H1 (cell line): ENCODE results near the gene ANK3. TPM values are rescaled to one million over a fixed set of nuclear protein-coding genes. Genes with fewer than 3 reads are reported as not detected.

Experiments used
- CTCF ChIA-PET: fragments of 300-600 bp; sonication (Branson Sonifier 250); formaldehyde crosslinking; loops from one replicate; lab custom pipeline; 2021; ENCODE audit not compliant: partially characterized antibody; lab: Charles Lee
- POLR2A ChIA-PET: fragments of 300-600 bp; sonication (Branson Sonifier 250); formaldehyde crosslinking; loops from one replicate; lab custom pipeline; 2021; ENCODE audit warnings: inconsistent platforms; ENCODE audit not compliant: partially characterized antibody; lab: Charles Lee
- DNase-seq, 2 experiments: peaks; one replicate each; pipeline versions ENCODE4 v3.0.0 to v3.0.0-alpha.2; 2010 to 2022; ENCODE audit warnings: low spot score in 2 of 2, low read depth in 1 of 2, mixed read lengths in 1 of 2
- FAIRE-seq: peaks from 2 replicates; lab custom pipeline; 2011; peaks lifted over from hg19 to GRCh38; lab: Jason Lieb, UNC
- H2AFZ ChIP-seq: 2 replicates; pipeline ENCODE4 v1.8.1; 2012; ENCODE audit warnings: low read length, inconsistent platforms
- H2AK5ac ChIP-seq: 2 replicates; pipeline ENCODE4 v1.6.1; 2013; ENCODE audit warnings: low read depth, low read length
- H2BK120ac ChIP-seq: replicated peaks from 2 replicates; pipeline ENCODE3; 2013; ENCODE audit warnings: low read depth, low read length, inconsistent platforms
- H2BK12ac ChIP-seq: 2 replicates; pipeline ENCODE4 v1.6.1; 2013; ENCODE audit warnings: low read depth, low read length
- H2BK15ac ChIP-seq: 2 replicates; pipeline ENCODE4 v1.6.1; 2013; ENCODE audit warnings: low read length
- H2BK20ac ChIP-seq: 2 replicates; pipeline ENCODE4 v1.6.1; 2013; ENCODE audit warnings: low read length
- H2BK5ac ChIP-seq: 2 replicates; pipeline ENCODE4 v1.6.1; 2013; ENCODE audit warnings: low read depth, low read length
- H3K14ac ChIP-seq: 2 replicates; pipeline ENCODE4 v1.6.1; 2013; ENCODE audit warnings: inconsistent platforms; ENCODE audit not compliant: insufficient read length
- H3K18ac ChIP-seq: 2 replicates; pipeline ENCODE4 v1.6.1; 2013; ENCODE audit warnings: low read length; ENCODE audit errors: extremely low read depth
- H3K23ac ChIP-seq: 2 replicates; pipeline ENCODE4 v1.6.1; 2013; ENCODE audit warnings: inconsistent platforms; ENCODE audit not compliant: insufficient read length
- H3K23me2 ChIP-seq: 2 replicates; pipeline ENCODE4 v1.6.1; 2013; ENCODE audit warnings: low read depth, low read length
- H3K27ac ChIP-seq: 2 replicates; pipeline ENCODE4 v1.6.1; 2011; ENCODE audit warnings: low read depth, low read length, inconsistent platforms
- H3K27me3 ChIP-seq, 4 experiments: replicated peaks in 1 of 4; 1 replicate in 1 of 4; 2 replicates in 3 of 4; pipeline versions ENCODE4 v1.6.1 to v1.8.1; 2011 to 2013; ENCODE audit warnings: low read length in 3 of 4, mild to moderate bottlenecking in 3 of 4, inconsistent platforms in 2 of 4, mixed read lengths in 2 of 4, moderate library complexity in 1 of 4; ENCODE audit not compliant: control insufficient read depth in 3 of 4, insufficient read depth in 3 of 4; ENCODE audit errors: extremely low read depth in 1 of 4
- H3K36me3 ChIP-seq, 4 experiments: 2 replicates each; pipeline versions ENCODE4 v1.6.1 to v1.8.1; 2011 to 2013; ENCODE audit warnings: mild to moderate bottlenecking in 4 of 4, low read length in 3 of 4, moderate library complexity in 2 of 4, control low read depth in 1 of 4, inconsistent platforms in 1 of 4; ENCODE audit not compliant: insufficient read depth in 4 of 4, control insufficient read depth in 2 of 4
- H3K4ac ChIP-seq: replicated peaks from 2 replicates; pipeline ENCODE3; 2013; ENCODE audit warnings: low read length, low read depth, mixed read lengths, inconsistent platforms; ENCODE audit not compliant: insufficient read length
- H3K4me1 ChIP-seq, 4 experiments: replicated peaks in 1 of 4; 1 replicate in 1 of 4; 2 replicates in 3 of 4; pipeline versions ENCODE4 v1.6.1 to v1.8.1; 2011 to 2013; ENCODE audit warnings: low read length in 3 of 4, inconsistent platforms in 2 of 4, mixed read lengths in 1 of 4; ENCODE audit not compliant: insufficient read depth in 4 of 4, control insufficient read depth in 3 of 4
- H3K4me2 ChIP-seq, 2 experiments: 2 replicates each; pipeline versions ENCODE4 v1.6.1 to v1.8.1; 2011 to 2013; ENCODE audit warnings: low read depth in 2 of 2, low read length in 2 of 2, control low read depth in 1 of 2, inconsistent platforms in 1 of 2, mild to moderate bottlenecking in 1 of 2; ENCODE audit not compliant: insufficient read depth in 1 of 2
- H3K4me3 ChIP-seq, 4 experiments: fragments of 200-600, 300-600 bp in 1 of 4; sonication (generic), shearing (Covaris generic), sonication (Bioruptor Twin) in 1 of 4; 2 replicates each; pipeline versions ENCODE4 v1.5.1 to v1.8.1; 2011 to 2016; ENCODE audit warnings: low read length in 4 of 4, low read depth in 3 of 4, control low read depth in 2 of 4, inconsistent platforms in 2 of 4, mild to moderate bottlenecking in 2 of 4, mixed read lengths in 1 of 4, moderate library complexity in 1 of 4; ENCODE audit not compliant: insufficient read depth in 2 of 4; ENCODE audit errors: extremely low read depth in 1 of 4
- H3K56ac ChIP-seq: replicated peaks from 2 replicates; pipeline ENCODE3; 2013; ENCODE audit warnings: low read depth, mild to moderate bottlenecking, mixed read lengths, low read length, inconsistent platforms; ENCODE audit not compliant: insufficient read length
- H3K79me1 ChIP-seq: 2 replicates; pipeline ENCODE4 v1.6.1; 2013; ENCODE audit warnings: low read depth, low read length, control low read depth
- H3K79me2 ChIP-seq, 2 experiments: 2 replicates each; pipeline versions ENCODE4 v1.6.1 to v1.8.1; 2012 to 2013; ENCODE audit warnings: low read length in 2 of 2, mild to moderate bottlenecking in 2 of 2, inconsistent platforms in 1 of 2; ENCODE audit not compliant: insufficient read depth in 2 of 2, control insufficient read depth in 1 of 2
- H3K9ac ChIP-seq, 4 experiments: replicated peaks in 1 of 4; 1 replicate in 1 of 4; 2 replicates in 3 of 4; pipeline versions ENCODE4 v1.6.1 to v1.8.1; 2011 to 2013; ENCODE audit warnings: low read depth in 3 of 4, low read length in 3 of 4, control low read depth in 2 of 4, mild to moderate bottlenecking in 2 of 4, moderate library complexity in 2 of 4, inconsistent platforms in 1 of 4; ENCODE audit errors: extremely low read depth in 1 of 4
- H3K9me3 ChIP-seq, 2 experiments: 2 replicates each; pipeline versions ENCODE4 v1.6.1 to v1.8.1; 2012 to 2013; ENCODE audit warnings: mild to moderate bottlenecking in 2 of 2, moderate library complexity in 2 of 2, control low read depth in 1 of 2, inconsistent platforms in 1 of 2, low read depth in 1 of 2, low read length in 1 of 2, mixed read lengths in 1 of 2; ENCODE audit not compliant: insufficient read depth in 2 of 2
- H4K20me1 ChIP-seq, 2 experiments: replicated peaks in 1 of 2; 2 replicates each; pipeline versions ENCODE3 to v1.8.1; 2011 to 2013; ENCODE audit warnings: inconsistent platforms in 2 of 2, low read length in 2 of 2, mild to moderate bottlenecking in 1 of 2; ENCODE audit not compliant: insufficient read depth in 2 of 2, control insufficient read depth in 1 of 2
- H4K5ac ChIP-seq: 2 replicates; pipeline ENCODE4 v1.6.1; 2013; ENCODE audit warnings: low read length, low read depth, mixed read lengths, inconsistent platforms; ENCODE audit not compliant: insufficient read length
- H4K8ac ChIP-seq: 2 replicates; pipeline ENCODE4 v1.8.0; 2013; ENCODE audit warnings: mild to moderate bottlenecking, moderate library complexity, low read length, inconsistent platforms; ENCODE audit not compliant: insufficient read depth; ENCODE audit errors: extremely low read depth
- H4K91ac ChIP-seq: replicated peaks from 2 replicates; pipeline ENCODE3; 2013; ENCODE audit warnings: low read length, mixed read lengths, inconsistent platforms; ENCODE audit not compliant: insufficient read length
- CHD2 ChIP-seq: IDR thresholded peaks from 2 replicates; pipeline ENCODE4 v1.6.1; 2012; ENCODE audit warnings: low read length, improper control_type of control experiment
- FOSL1 ChIP-seq: IDR thresholded peaks from 2 replicates; pipeline ENCODE4 v1.6.1; 2011; ENCODE audit warnings: mild to moderate bottlenecking, low read depth, low read length, moderate library complexity; ENCODE audit not compliant: insufficient read depth
- HDAC2 ChIP-seq, 2 experiments: fragments of 300-600 bp in 1 of 2; sonication (generic) in 1 of 2; IDR thresholded peaks; 2 replicates each; pipeline ENCODE4 v1.6.1; 2011 to 2012; ENCODE audit warnings: low read depth in 2 of 2, low read length in 2 of 2, mild to moderate bottlenecking in 2 of 2, moderate library complexity in 2 of 2, borderline replicate concordance in 1 of 2, inconsistent platforms in 1 of 2
- KDM5A ChIP-seq: fragments of 200-600 bp; IDR thresholded peaks from 2 replicates; pipeline ENCODE4 v1.7.1; 2012; ENCODE audit warnings: mild to moderate bottlenecking, low read length, inconsistent platforms, mixed read lengths
- MAFK ChIP-seq: IDR thresholded peaks from 2 replicates; pipeline ENCODE4 v1.6.1; 2012; ENCODE audit warnings: low read depth, mild to moderate bottlenecking, improper control_type of control experiment, low read length
- NANOG ChIP-seq: IDR thresholded peaks from 2 replicates; pipeline ENCODE4 v1.6.1; 2011; ENCODE audit warnings: low read length, low read depth, mild to moderate bottlenecking, inconsistent platforms; ENCODE audit not compliant: insufficient read depth, poor library complexity, severe bottlenecking
- POLR2A ChIP-seq, 2 experiments: IDR thresholded peaks; 1 replicate in 1 of 2; 2 replicates in 1 of 2; pipeline ENCODE4 v1.6.1; 2011; ENCODE audit warnings: low read depth in 2 of 2, low read length in 2 of 2, mild to moderate bottlenecking in 2 of 2; ENCODE audit errors: control extremely low read depth in 1 of 2
- SP1 ChIP-seq: IDR thresholded peaks from 2 replicates; pipeline ENCODE4 v1.6.1; 2011; ENCODE audit warnings: low read depth, low read length
- SP2 ChIP-seq: IDR thresholded peaks from 2 replicates; pipeline ENCODE4 v1.6.1; 2012; ENCODE audit warnings: mild to moderate bottlenecking, low read length, inconsistent platforms
- WGBS, 2 experiments: shearing (Covaris generic) in 1 of 2; methylation state at CpG; one replicate each; pipeline versions ENCODE4 v1.1.6 to v1.1.7; 2013 to 2015; ENCODE audit warnings: low lambda C conversion rate in 2 of 2, mixed read lengths in 2 of 2, inconsistent platforms in 1 of 2, low coverage in 1 of 2, missing lambda C conversion rate in 1 of 2; ENCODE audit not compliant: insufficient replicate concordance in 2 of 2, insufficient coverage in 1 of 2, insufficient read length in 1 of 2; ENCODE audit errors: extremely low coverage in 1 of 2, missing lambda C conversion rate in 1 of 2; 5-methylcytosine and 5-hydroxymethylcytosine counted together
- polyA plus RNA-seq, 7 experiments: library from polyadenylated mRNA; depleted of rRNA in 3 of 7; stranded (reverse) in 5 of 7; unstranded in 2 of 7; fragments of >200 nt in 5 of 7; fragments of 200-250 nt in 2 of 7; gene quantifications; 1 replicate in 5 of 7; 2 replicates in 1 of 7; 4 replicates in 1 of 7; pipeline versions ENCODE4 v1.2.1 to v1.2.3, GENCODE V29; 2011 to 2013; ENCODE audit warnings: missing spikeins in 2 of 7, mixed read lengths in 2 of 7
- total RNA-seq: library from RNA; stranded (reverse); fragmentation: NEBNext Ultra II Directional; extraction: Animal tissue kit (Norgen Biotek cat#: 25700); gene quantifications from 2 replicates; pipeline ENCODE4 v1.2.1, GENCODE V29; 2021

The ANK3 gene
- total and polyA plus RNA-seq, 2 of the 8 experiments (the other 6 are each of a cell fraction or from before 2014, with no cell fraction given) = 18.1 to 67.9 TPM

DNA sequence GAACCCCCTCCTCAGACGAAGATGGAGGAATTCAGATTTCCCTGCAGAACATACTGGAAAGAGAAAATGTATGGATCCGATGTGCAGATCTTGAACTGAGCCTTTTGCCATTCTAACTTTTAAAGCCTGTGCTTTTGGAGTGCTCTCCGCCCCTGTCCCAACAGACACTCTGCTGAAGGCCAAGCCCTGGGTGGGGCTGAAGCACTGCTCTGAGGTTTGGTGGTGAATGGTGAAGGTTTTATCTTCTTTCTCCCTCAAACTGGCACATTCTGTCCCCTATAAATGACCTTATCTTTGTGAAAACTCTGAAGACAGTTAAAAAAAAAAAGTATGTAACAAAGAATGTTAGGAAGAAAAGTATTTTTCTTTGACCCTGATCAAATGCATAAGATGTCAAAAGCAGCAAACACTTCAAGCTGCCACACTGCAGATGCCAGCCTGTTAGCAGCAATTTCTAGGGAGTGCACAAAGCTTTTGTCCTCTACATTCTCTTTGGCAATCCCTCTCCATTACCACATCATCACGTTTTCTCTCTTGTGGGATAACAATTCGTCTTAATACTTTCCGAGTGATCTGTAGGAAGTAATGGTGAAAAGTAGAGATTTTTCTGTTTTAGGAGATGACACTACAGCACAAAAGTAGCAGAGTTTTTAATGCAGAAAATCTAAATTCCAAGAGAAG lies 346.0 kb downstream of the ANK3 start:
- 85% methylated on average over 6 of the region's 6 CpGs; no CpG with 5 or more reads in 1 of the 2 experiments for WGBS, 2 experiments

More for the DNA sequence above, 346.0 kb downstream of the ANK3 start:
- no peaks in the 10 kb centered on the region for H3K79me1 ChIP-seq
- H4K5ac ChIP-seq = no peak overlapping the region
- H3K14ac ChIP-seq = no peak overlapping the region
- H2BK15ac ChIP-seq = no peak overlapping the region
- no peak overlapping the region for H3K27ac ChIP-seq
- H3K56ac ChIP-seq = no peak overlapping the region
- H3K79me2 ChIP-seq = no peaks in the 10 kb centered on the region
- no peaks in the 10 kb centered on the region for H3K27me3 ChIP-seq
- H3K9me3 ChIP-seq = no peaks in the 10 kb centered on the region
- H2AK5ac ChIP-seq = no peak overlapping the region
- H3K4ac ChIP-seq = no peak overlapping the region
- no peak overlapping the region for H3K9ac ChIP-seq
- H3K4me3 ChIP-seq = no peak overlapping the region
- no peak overlapping the region for H2BK20ac ChIP-seq
- no peak overlapping the region for H3K4me2 ChIP-seq
- peaks cover 0 to 7% (median 0%) of the 10 kb centered on the region in 4 experiments; a peak in 3 of 7 replicates for H3K4me1 ChIP-seq
- ChIA-PET POLR2A (interaction anchor here (0.7 kb wide), 1 partner anchor 72 kb away, joined by 4 read pairs; no protein-coding TSS in a partner anchor), CTCF (interaction anchor here (2.0 kb wide), 1 partner anchor 10 kb away, joined by 6 read pairs; no protein-coding TSS in a partner anchor)
- no peak for DNase-seq
- no peak overlapping the region for H2BK5ac ChIP-seq
- TF ChIP-seq POLR2A (IDR thresholded peaks at IDR 0.05; ENCODE audit: control extremely low read depth in 1 of 2, low read depth in 2 of 2, low read length in 2 of 2) = no peak
- no peak for TF ChIP-seq MAFK
- TF ChIP-seq NANOG = no peak
- no peak for TF ChIP-seq HDAC2 (IDR thresholded peaks at IDR 0.05; ENCODE audit: borderline replicate concordance in 1 of 2, low read depth in 2 of 2, low read length in 2 of 2)
- no peak for TF ChIP-seq FOSL1
- no peak for TF ChIP-seq SP1
- no peak for TF ChIP-seq KDM5A
- TF ChIP-seq SP2 = no peak
- no peak for TF ChIP-seq CHD2
- no peaks in the 10 kb centered on the region for H3K23me2 ChIP-seq
- no peak overlapping the region for H2AFZ ChIP-seq
- H4K8ac ChIP-seq = no peak overlapping the region
- H4K20me1 ChIP-seq = no peaks in the 10 kb centered on the region
- H2BK12ac ChIP-seq = no peak overlapping the region
- no peak for FAIRE-seq
- no peak overlapping the region for H3K23ac ChIP-seq
- no peak overlapping the region for H4K91ac ChIP-seq
- no peak overlapping the region for H3K18ac ChIP-seq
- no peaks in the 10 kb centered on the region for H3K36me3 ChIP-seq
- H2BK120ac ChIP-seq = no peak overlapping the region
